Mesenteric fat pad (tissue), 1 donor: ENCODE data around the gene ESRRA. TPM values are rescaled to one million over a fixed set of nuclear protein-coding genes. Genes with fewer than 3 reads are reported as not detected.

Experiments used
- DNase-seq: peaks from one replicate; pipeline ENCODE4 v3.0.0-alpha.2; 2020; ENCODE audit warnings: low spot score
- total RNA-seq: library from RNA; stranded (reverse); fragmentation: NEBNext Ultra II Directional; extraction: Animal tissue kit (Norgen Biotek cat#: 25700); gene quantifications from one replicate; pipeline ENCODE4 v1.2.1, GENCODE V29; 2021
- donor health status: DM: yes; HTN: yes; CAD: no.

ESRRA gene
- total RNA-seq, 1 donor from 2014 or later = 56.9 TPM

DNA sequence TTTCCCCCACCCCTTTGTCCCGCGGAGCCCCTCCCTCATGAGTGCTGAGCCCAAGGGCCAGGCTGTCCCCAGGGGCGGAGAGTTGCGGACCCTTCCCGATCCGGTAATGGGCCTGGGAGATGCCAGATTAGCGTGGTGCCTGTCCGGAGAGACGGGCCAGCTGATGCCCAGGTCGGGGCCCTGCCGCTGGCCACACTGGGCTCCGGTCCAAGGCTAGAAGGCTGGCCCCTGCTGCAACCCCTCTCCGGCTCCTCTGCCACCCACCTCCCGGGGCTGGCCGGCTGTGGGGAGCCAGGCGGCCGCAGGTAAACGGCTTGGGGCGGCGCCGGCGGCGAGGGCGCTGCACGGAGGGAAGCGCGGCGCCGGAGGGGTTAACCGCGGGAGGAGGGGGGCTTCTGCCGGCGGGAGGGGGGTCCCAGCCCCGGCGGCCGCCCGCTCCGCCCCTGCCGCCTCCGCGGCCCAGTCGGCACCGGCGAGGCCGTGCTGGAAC is 14.0 kb upstream of the ESRRA start, which contains the start of gene KCNK4:
TSS of gene KCNK4 (plus strand) at position 41 of the 490 bp plus-strand sequence. CDS start 1,717 bp downstream, outside the sequence.
- no peak for DNase-seq

DNA sequence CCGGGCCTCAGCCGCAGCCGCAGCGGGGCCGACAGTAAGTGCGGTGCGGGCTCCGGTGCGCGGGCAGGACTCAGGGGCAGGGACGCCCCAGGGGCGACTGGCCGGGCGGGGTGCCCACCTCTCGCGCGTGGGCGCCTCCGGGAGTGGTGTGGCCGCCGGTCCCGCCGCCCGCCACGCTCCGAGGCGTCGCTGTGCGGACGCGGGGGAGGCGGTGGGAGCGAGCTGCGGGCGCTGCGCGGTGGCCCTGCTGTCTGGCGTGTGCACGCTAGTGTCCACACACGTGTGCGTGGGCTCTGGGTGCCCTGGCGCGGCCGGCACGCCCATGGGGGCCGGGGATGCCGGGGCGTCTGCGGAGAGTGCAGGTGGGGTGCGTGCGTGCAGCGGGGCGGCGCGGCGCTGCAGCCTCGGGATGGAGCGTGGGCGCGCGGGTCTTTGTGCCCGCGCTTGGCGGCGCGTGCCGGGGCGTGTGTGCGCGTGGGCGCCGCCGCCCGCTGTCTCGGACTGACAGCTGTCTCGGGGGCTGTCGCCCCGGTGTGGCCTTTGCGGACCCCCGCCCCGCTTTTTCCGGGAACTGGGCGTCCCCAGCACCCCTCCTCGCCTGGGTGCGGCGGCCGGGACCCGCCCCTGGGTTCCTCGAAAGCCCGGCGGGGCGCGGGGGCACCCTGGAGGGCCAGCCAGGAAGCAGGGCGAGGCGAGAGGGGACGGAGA is 13.4 kb upstream of the ESRRA start:
- no peak for DNase-seq

DNA sequence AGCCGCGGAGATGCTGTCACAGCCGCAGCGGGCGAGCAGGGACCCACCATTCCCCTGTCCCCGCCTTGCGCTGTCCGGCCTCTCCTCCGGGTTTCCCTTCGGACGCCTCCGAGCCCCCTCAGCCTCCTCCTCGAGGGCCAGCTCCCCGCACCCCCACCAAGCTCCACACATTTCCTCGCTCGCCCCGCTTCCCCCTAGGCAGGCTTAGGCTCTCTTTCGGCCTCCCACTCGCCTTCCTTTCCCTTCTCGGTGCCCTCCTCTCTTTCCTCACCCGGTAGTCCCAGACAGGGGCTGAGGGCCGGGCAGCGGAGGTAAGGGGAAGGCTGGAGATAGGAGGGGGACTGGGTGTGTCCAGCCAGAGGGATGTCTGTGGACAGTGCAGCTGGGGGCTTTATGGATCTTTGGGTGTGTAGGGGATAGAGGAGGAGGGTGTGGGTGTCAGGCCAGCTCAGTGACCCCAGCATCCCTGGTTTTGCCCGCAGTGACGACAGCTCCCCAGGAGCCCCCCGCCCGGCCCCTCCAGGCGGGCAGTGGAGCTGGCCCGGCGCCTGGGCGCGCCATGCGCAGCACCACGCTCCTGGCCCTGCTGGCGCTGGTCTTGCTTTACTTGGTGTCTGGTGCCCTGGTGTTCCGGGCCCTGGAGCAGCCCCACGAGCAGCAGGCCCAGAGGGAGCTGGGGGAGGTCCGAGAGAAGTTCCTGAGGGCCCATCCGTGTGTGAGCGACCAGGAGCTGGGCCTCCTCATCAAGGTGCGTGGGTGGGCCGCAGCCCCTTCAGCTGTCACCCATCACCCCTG is 12.7 kb upstream of the ESRRA start:
- DNase-seq = no peak

DNA sequence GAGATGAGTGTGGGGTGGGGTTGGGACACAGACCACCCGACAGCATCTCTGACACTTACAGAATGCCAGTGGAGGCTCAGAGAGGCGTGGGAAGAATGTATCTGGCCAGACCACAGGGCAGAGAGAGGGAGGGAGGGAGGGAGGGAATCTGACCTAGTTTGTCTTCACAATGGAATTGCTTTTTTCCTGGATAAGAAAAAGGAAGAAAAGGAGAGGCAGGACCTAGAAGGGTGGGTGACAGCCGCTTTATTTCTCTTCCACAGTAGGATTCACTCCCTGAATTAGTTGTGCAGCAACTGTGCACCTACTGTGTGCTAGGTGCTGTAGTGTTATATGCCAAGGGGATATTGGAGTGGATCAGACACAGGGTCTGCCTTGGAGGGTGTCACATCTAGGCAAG is 10.6 kb upstream of the ESRRA start:
- DNase-seq = no peak

DNA sequence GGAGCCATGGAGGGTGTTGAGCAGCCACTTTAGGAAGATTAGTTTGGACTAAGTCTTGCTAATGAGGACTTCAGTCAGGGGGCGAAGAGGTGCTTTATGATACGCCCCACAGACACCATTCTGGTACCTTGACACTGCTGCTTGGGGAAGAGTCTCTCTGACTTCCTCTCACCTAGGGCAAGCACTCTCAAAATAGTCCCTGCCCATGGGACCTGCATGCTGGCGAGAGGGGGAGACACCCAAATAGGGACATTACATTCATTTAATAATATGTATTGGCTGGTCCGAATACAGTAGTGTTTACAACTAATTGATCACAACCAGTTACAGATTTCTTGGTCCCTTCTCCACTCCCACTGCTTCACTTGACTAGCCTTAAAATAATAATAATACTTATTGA is 9.6 kb upstream of the ESRRA start:
- DNase-seq = no peak

DNA sequence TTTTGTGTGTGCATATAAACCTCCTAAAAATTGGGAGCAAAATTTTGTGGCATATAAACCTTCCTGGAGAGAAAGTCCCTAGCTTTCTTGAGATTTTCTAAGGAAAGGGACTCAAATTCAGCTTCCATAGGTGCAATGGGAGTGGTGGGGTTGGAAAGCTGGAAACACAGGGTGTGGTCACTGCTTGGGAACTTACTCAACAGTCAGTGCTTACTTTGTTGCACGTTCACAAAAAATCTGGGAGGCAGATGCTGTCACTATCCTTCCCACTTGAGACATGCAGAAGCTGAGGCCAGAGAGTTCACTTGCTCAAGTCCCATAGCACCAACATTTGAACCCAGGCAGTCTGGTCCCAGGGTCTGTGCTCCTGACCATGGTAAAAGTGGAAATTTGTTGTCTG is 9.1 kb upstream of the ESRRA start:
- DNase-seq = no peak

DNA sequence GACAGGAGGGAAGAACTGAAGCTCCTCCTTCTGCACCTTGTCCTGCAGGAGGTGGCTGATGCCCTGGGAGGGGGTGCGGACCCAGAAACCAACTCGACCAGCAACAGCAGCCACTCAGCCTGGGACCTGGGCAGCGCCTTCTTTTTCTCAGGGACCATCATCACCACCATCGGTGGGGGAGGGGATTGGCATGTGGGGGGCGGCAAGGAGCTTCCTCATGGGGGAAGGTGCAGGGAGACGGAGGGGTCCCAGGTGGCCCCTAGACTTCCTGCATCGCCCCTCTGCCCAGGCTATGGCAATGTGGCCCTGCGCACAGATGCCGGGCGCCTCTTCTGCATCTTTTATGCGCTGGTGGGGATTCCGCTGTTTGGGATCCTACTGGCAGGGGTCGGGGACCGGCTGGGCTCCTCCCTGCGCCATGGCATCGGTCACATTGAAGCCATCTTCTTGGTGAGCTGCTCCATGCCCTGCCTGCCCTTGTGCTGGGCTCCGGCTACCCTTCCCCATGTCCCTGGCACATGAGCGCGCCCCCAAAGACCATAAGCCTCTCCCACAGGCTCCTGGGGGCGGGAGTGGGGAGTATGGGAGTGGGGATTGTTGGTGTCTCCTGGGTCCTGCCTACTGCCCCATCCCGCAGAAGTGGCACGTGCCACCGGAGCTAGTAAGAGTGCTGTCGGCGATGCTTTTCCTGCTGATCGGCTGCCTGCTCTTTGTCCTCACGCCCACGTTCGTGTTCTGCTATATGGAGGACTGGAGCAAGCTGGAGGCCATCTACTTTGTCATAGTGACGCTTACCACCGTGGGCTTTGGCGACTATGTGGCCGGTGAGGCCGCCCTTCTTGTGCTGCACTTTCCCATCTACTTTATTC is 8.3 kb upstream of the ESRRA start:
- DNase-seq = no peak

DNA sequence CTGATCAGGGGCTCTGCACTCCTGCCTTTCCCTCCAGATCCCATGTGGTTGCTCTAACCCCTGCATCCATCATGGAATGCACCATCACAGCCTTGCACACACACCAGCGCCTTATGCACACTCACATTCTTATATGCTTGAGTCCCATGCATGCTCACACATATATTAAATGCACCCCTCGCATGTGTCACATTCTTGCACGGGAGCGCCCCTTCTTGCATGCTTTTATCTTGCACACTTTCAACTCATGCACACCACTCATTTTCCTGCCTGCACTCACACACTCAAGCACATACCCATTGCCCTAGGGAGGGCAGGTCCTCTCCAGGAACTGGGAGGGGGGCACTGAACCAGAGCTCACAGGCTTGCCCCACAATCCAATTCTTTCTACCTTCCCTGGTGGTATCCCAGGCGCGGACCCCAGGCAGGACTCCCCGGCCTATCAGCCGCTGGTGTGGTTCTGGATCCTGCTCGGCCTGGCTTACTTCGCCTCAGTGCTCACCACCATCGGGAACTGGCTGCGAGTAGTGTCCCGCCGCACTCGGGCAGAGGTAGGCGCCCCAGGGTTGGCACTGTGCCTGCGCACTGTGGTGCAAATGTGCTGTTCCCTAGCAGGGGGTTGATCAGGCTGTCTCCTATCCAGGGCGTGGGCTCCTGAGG is 7.5 kb upstream of the ESRRA start:
- no peak for DNase-seq

DNA sequence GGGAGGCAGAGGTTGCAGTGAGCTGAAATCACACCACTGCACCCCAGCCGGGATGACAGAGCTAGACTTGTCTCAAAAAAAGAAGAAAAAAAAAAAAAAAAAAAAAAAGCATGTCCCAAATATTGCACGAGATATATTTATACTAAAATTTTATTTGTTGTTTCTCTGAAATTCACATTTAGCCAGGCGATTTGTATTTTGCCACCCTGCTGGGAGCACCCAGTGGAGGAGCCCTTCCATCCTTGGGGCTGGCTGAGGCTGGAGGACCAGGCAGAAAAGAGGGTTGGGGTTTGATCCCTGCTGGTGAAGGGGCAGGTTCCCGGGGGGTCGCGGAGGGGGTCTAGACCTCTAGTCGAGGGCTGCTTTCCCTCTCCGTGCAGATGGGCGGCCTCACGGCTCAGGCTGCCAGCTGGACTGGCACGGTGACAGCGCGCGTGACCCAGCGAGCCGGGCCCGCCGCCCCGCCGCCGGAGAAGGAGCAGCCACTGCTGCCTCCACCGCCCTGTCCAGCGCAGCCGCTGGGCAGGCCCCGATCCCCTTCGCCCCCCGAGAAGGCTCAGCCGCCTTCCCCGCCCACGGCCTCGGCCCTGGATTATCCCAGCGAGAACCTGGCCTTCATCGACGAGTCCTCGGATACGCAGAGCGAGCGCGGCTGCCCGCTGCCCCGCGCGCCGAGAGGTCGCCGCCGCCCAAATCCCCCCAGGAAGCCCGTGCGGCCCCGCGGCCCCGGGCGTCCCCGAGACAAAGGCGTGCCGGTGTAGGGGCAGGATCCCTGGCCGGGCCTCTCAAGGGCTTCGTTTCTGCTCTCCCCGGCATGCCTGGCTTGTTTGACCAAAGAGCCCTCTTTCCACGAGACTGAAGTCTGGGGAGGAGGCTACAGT is 6.1 kb upstream of the ESRRA start:
- no peak for DNase-seq

DNA sequence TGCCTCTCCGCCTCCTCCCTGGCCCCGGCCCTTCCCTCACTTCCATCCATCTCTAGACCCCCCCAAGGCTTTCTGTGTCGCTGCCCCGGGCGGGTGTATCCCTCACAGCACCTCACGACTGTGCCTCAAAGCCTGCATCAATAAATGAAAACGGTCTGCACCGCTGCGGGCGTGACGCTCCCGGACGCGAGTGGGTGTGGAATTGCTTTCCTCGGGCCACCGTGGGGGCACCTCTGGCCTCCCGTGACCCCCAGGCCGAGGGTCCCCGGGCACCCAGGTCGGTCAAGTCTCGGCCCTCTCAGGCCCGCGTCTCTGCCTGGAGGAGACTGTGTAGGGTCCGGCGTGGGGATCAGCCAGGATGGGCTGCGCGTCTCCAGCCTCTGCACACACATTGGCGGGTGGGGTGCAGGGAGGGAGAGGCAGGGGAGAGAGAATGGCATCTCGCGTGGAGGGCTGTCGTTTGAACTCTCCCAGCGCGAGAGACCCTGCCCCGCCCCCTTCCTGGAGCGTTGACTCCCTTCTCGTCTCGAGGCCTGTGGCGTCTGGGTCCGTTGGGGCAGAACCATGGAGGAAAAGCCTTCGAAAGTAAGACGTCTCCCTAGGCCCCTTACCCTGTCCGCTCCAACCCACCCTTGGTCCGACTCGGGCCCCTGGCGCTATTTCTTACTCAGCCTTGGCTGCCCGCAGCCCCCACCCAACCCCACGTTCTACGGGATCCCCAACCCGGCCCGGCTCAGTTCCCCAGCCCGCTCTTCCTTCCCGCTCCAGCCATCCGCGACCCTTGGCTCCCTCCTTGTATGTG is 5.3 kb upstream of the ESRRA start, which contains the start of gene CATSPERZ:
TSS of gene CATSPERZ (plus strand) at position 512 of the 802 bp plus-strand sequence. CDS start at position 565, 53 bp downstream.
- DNase-seq = no peak

DNA sequence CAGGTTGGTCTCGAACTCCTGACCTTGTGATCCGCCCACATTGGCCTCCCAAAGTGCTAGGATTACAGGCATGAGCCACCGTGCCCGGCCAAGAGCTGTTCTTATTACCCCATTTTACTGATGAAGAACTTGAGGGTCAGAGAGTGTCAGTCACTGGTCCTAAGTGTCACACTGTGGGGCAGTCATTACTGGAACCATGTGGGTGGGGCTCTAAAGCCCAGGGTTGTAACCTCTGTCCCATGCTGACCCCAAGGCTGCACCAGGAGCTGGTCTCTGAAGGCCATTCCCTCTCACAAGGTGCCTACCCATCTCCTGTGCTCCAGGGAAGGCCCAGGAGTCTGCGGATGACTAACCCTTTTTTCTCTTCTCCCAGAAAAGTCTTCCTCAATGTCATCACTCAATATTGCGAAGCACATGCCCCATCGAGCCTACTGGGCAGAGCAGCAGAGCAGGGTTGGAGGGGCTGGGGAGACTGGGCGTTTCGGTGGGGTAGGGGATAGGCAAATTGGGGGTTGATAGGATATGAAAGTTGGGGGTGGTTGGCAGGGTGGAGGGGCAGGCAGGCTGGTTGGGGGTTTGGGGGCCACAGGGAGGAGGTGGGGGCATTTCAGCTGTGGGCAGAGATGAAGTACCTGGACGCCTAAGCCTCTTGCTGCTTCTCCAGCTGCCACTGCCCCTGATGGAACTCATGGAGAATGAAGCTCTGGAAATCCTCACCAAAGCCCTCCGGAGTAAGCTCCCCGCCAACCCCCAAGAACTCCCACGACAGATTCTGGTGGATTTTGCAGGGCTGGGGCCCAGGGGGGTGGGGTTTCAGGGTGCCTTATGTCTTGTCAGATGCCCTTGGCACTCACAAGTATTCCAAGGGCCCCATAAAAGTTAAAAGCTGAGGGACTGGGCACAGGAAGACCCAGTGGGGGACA is 2.0 kb upstream of the ESRRA start:
- no peak for DNase-seq

DNA sequence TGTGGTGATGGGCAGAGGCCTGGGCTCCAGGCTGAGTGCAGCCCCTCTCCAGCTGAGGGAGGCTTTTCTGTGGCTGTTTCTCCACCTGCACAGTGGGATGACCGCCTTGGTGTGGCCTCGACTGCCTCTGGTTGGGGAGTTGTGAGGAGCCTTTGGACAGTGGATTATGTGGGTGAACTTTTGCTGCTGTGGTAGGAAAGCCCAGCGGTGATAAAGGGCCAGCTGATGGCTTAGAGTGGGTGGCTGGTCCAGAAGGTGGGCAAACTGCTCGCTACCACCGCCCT is 1.4 kb upstream of the ESRRA start:
- no peak for DNase-seq

DNA sequence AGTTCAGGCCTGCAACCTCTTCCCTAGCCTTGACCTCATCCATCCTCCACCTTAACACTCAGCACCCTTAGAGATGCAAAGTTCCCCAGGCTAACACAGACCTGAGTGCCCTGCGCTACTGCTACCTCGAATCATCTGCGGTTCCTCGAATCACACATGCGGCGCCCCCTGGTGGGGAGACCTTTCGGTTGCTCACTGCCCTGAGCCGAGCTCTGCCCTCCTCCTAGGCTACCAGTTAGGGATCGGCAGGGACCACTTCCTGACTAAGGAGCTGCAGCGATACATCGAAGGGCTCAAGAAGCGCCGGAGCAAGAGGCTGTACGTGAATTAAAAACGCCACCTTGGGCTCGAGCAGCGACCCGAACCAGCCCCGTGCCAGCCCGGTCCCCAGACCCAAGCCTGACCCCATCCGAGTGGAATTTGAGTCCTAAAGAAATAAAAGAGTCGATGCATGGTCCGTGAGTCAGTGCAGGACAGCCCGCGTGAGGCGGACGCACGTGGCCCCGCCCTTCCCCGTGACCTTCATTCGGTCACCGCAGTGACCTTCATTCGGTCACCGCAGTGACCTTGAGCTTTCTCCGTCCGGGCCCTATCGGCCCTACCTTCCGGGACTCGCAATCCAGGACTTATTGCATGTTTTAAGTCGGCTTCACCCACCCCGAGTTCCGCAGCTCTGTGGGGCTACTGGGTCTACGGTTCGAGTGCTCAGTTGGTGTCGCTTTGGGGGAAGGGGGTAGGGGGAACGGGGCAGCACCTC is 830 bp upstream of the ESRRA start:
- DNase-seq = peak; percentile 97

DNA sequence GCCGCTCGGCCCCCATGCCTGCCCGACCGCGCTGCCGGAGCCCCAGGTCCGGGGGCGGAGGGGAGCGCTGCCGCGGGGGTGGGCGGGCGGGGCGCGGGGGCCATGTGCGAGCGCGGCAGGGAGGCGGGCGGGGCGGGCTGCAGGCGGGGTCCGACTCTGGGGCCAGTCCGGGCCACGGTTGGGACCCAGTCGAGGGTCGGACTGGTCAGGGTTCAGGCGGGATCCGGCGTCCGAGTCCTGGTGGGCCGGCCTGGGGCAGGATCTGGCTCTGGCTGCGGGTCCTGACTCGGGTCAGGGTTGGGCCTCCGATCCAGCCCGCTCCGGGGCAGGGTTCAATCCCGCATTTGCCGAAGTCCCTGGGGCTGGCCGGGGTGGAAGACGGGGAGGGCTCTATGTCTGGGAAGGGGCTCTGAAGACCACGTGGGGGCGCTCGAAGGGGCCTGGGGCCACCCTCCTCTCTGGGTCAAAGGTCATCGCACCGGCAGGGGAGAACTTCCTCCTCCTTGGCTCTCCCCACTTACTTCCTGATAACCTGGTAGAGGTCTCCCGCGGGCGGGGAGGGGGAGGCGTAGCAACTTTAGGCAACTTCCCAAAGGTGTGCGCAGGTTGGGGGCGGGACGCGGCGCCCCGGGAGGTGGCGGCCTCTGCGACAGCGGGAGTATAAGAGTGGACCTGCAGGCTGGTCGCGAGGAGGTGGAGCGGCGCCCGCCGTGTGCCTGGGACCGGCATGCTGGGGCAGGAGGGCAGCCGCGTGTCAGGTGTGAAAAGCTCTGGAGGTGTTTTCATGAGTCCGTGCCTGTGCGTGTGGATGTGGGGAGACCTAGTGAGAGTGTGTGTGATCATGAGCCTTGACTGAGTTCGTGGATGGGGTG is 603 bp downstream of the ESRRA start:
- DNase-seq = no peak

DNA sequence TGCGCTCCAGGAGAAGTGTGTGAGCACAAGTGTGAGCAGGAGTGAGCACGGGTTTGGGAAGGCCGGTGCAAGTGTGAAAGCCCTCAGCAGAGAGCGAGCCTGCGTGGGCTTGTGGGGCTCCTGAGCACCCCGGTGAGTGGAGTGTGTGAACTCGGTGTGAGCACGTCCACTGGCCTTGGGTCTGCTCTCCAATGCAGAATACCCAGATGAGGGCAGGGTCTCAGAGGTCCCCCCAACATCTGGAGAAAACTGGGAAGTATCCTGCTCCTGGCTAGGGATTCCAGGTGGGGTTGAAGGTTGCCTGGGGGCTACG is 1.2 kb downstream of the ESRRA start:
- no peak for DNase-seq

DNA sequence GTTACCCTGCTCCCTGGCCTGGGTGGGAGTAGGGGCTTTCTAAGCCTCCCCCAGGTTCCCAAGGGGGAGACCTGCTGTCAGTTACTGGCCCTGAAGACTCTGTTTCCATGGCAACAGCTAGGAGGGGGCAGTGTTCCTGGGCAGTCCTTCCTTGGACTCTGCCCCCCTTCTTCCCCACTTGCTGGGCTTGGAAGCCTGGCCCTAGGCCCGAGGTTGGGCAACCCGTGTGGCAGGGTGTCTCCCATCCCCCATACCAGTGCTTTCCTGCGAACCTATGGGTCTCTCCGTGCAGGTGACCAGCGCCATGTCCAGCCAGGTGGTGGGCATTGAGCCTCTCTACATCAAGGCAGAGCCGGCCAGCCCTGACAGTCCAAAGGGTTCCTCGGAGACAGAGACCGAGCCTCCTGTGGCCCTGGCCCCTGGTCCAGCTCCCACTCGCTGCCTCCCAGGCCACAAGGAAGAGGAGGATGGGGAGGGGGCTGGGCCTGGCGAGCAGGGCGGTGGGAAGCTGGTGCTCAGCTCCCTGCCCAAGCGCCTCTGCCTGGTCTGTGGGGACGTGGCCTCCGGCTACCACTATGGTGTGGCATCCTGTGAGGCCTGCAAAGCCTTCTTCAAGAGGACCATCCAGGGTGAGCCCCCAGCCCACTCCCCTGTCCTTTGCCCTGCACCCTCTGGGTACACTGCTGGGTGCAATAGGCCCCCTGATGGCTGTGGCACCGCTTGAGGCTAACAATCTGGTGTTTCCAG is 1.7 kb downstream of the ESRRA start:
- DNase-seq = no peak
